GM19467 (cell line): ENCODE data around the gene CBARP.

Source experiments
- ATAC-seq: cut with Tn5 transposase; IDR thresholded peaks from one replicate; pipeline ENCODE4 v1.9.1; 2021; ENCODE audit warnings: mild to moderate bottlenecking, moderate library complexity; ENCODE audit not compliant: unreplicated experiment

The CBARP gene

GRCh38 chr19:1264801-1265614 is 27.2 kb upstream of the CBARP start:
- no peak for ATAC-seq

- no peak for ATAC-seq
Measured at GRCh38 chr19:1263188-1263587, 25.4 kb upstream of the CBARP start.

- no peak for ATAC-seq
Measured at GRCh38 chr19:1262623-1263123, 24.9 kb upstream of the CBARP start.

GRCh38 chr19:1261798-1262622 is 24.2 kb upstream of the CBARP start:
- no peak for ATAC-seq

- no peak for ATAC-seq
Measured at GRCh38 chr19:1261538-1261797, 23.7 kb upstream of the CBARP start.

GRCh38 chr19:1260749-1261537 is 23.1 kb upstream of the CBARP start:
- ATAC-seq = peak; percentile 44

GRCh38 chr19:1259876-1260748 is 22.3 kb upstream of the CBARP start:
- ATAC-seq = peak; percentile 4

- no peak for ATAC-seq
Measured at GRCh38 chr19:1259206-1259875, 21.5 kb upstream of the CBARP start.

GRCh38 chr19:1258707-1259205 is 21.0 kb upstream of the CBARP start:
- no peak for ATAC-seq

- no peak for ATAC-seq
Measured at GRCh38 chr19:1258163-1258492, 20.3 kb upstream of the CBARP start.

GRCh38 chr19:1257475-1258162 is 19.8 kb upstream of the CBARP start:
- ATAC-seq = no peak

GRCh38 chr19:1256646-1257474 is 19.1 kb upstream of the CBARP start:
- ATAC-seq = no peak

GRCh38 chr19:1255186-1256161 is 17.7 kb upstream of the CBARP start:
- ATAC-seq = no peak

- no peak for ATAC-seq
Measured at GRCh38 chr19:1254530-1255185, 16.9 kb upstream of the CBARP start.

GRCh38 chr19:1254081-1254527 is 16.3 kb upstream of the CBARP start:
- ATAC-seq = no peak

- no peak for ATAC-seq
Measured at GRCh38 chr19:1253514-1254080, 15.8 kb upstream of the CBARP start.
